HepG2 (cell line): ENCODE results near the gene COQ8B. TPM values are rescaled to one million over a fixed set of nuclear protein-coding genes. Genes with fewer than 3 reads are reported as not detected.

ENCODE experiments used
- ARID5B ChIP-seq: IDR thresholded peaks from 2 replicates; pipeline ENCODE4 v1.4.0; 2020; ENCODE audit warnings: mild to moderate bottlenecking, missing genetic modification reagents
- ATM ChIP-seq: fragments of 450-650 bp; IDR thresholded peaks from 2 replicates; pipeline ENCODE4 v1.7.1; 2017; ENCODE audit warnings: mild to moderate bottlenecking, borderline replicate concordance
- DNMT1 ChIP-seq: sonication (generic); formaldehyde crosslinking; IDR thresholded peaks from 2 replicates; pipeline ENCODE4 v1.5.1; 2020; ENCODE audit warnings: mild to moderate bottlenecking, missing genetic modification reagents
- EHMT2 ChIP-seq: fragments of 200-600 bp; sonication (generic); IDR thresholded peaks from 2 replicates; pipeline ENCODE4 v1.7.0; 2017; ENCODE audit warnings: antibody characterized with exemption, low read depth, low read length, borderline replicate concordance
- HES4 ChIP-seq: sonication (generic); formaldehyde crosslinking; IDR thresholded peaks from 2 replicates; pipeline ENCODE4 v1.9.0; 2021; ENCODE audit warnings: mild to moderate bottlenecking, missing genetic modification reagents, borderline replicate concordance
- IKZF4 ChIP-seq: sonication (generic); formaldehyde crosslinking; IDR thresholded peaks from 2 replicates; pipeline ENCODE4 v1.5.1; 2020; ENCODE audit warnings: borderline replicate concordance, mild to moderate bottlenecking, low read depth, missing genetic modification reagents; ENCODE audit errors: not compliant biosample characterization
- KDM5A ChIP-seq: fragments of 200-600 bp; sonication (generic); IDR thresholded peaks from 2 replicates; pipeline ENCODE4 v1.7.0; 2018; ENCODE audit warnings: antibody characterized with exemption, mild to moderate bottlenecking, low read length, borderline replicate concordance
- LBX2 ChIP-seq: sonication (generic); formaldehyde crosslinking; IDR thresholded peaks from 2 replicates; pipeline ENCODE4 v1.5.0; 2020; ENCODE audit warnings: missing genetic modification reagents, mild to moderate bottlenecking, borderline replicate concordance
- MAFF ChIP-seq: IDR thresholded peaks from 2 replicates; pipeline ENCODE4 v1.6.1; 2011; ENCODE audit warnings: low read depth, low read length, improper control_type of control experiment
- MEIS2 ChIP-seq: sonication (generic); formaldehyde crosslinking; IDR thresholded peaks from 2 replicates; pipeline ENCODE4 v1.9.0; 2021; ENCODE audit warnings: mild to moderate bottlenecking, missing genetic modification reagents
- PRDM10 ChIP-seq: sonication (generic); formaldehyde crosslinking; IDR thresholded peaks from 2 replicates; pipeline ENCODE4 v1.4.0; 2020; ENCODE audit warnings: low read depth, missing genetic modification reagents
- RFXANK ChIP-seq: IDR thresholded peaks from 2 replicates; pipeline ENCODE4 v1.6.1; 2016
- SNAI1 ChIP-seq: sonication (generic); formaldehyde crosslinking; IDR thresholded peaks from 2 replicates; pipeline ENCODE4 v1.5.0; 2020; ENCODE audit warnings: mild to moderate bottlenecking, missing genetic modification reagents, borderline replicate concordance
- TCF7 ChIP-seq: sonication (generic); IDR thresholded peaks from 2 replicates; pipeline ENCODE4 v1.6.1; 2016; ENCODE audit warnings: antibody characterized with exemption, low read depth
- ZBTB21 ChIP-seq: sonication (generic); formaldehyde crosslinking; IDR thresholded peaks from 2 replicates; pipeline ENCODE4 v1.4.0; 2020; ENCODE audit warnings: missing genetic modification reagents
- ZMYM4 ChIP-seq: sonication (generic); formaldehyde crosslinking; IDR thresholded peaks from 2 replicates; pipeline ENCODE4 v1.8.1; 2023; ENCODE audit warnings: mild to moderate bottlenecking, missing genetic modification reagents
- ZNF138 ChIP-seq: sonication (generic); formaldehyde crosslinking; IDR thresholded peaks from 2 replicates; pipeline ENCODE4 v1.5.0; 2020; ENCODE audit warnings: mild to moderate bottlenecking, low read depth, missing genetic modification reagents
- ZNF431 ChIP-seq: sonication (generic); formaldehyde crosslinking; IDR thresholded peaks from 2 replicates; pipeline ENCODE4 v1.9.0; 2022; ENCODE audit warnings: missing genetic modification reagents, low read depth, mild to moderate bottlenecking, borderline replicate concordance
- ZNF790 ChIP-seq: sonication (generic); formaldehyde crosslinking; IDR thresholded peaks from 2 replicates; pipeline ENCODE4 v1.8.0; 2022; ENCODE audit warnings: missing genetic modification reagents, mild to moderate bottlenecking, borderline replicate concordance
- polyA plus RNA-seq, 8 experiments: library from polyadenylated mRNA; depleted of rRNA in 3 of 8; stranded (reverse) in 7 of 8; unstranded in 1 of 8; fragments of >200 nt; fragmentation: Illumina TruSeq in 4 of 8; extraction: Trizol in 4 of 8; gene quantifications; 2 replicates each; pipeline versions ENCODE4 v1.2.1 to v1.2.3, GENCODE V29; 2011 to 2016; ENCODE audit warnings: low read depth in 4 of 8, missing spikeins in 1 of 8, mixed read lengths in 1 of 8; ENCODE audit not compliant: insufficient read depth in 1 of 8
- total RNA-seq, 5 experiments: library from RNA; depleted of rRNA; stranded (reverse); fragments of >200 nt; fragmentation: Illumina TruSeq; extraction: Trizol; gene quantifications; 2 replicates each; pipeline ENCODE4 v1.2.3, GENCODE V29; 2016; ENCODE audit warnings: low read depth in 1 of 5
- TF ChIP-seq, protein P1 (sequence below): sonication (generic); formaldehyde crosslinking; IDR thresholded peaks from 2 replicates; pipeline ENCODE4 v1.4.0; 2020; ENCODE audit warnings: missing genetic modification reagents
- TF ChIP-seq, protein P2 (sequence below): sonication (generic); formaldehyde crosslinking; IDR thresholded peaks from 2 replicates; pipeline ENCODE4 v1.4.0; 2020; ENCODE audit warnings: mild to moderate bottlenecking, missing genetic modification reagents

The COQ8B gene
- total and polyA plus RNA-seq, 2 of the 13 experiments (the other 11 are each of a cell fraction or from before 2014, with no cell fraction given), result 12.3 to 17.2 TPM

GRCh38 chr19:40750874-40751537 lies 34.3 kb upstream of the COQ8B start, which contains the start of gene SNRPA (continued):
- TF ChIP-seq PRDM10 (no peak), ZNF431 (CRISPR knock-in tag) (no peak), HES4 (CRISPR knock-in tag) (no peak), KDM5A (peak; percentile 71; the same call in 1 of the 2 replicates), DNMT1 (CRISPR knock-in tag) (no peak), MEIS2 (CRISPR knock-in tag) (no peak), IKZF4 (CRISPR knock-in tag) (no peak), MAFF (no peak), TCF7 (no peak), SNAI1 (CRISPR knock-in tag) (no peak), LBX2 (no peak), ZMYM4 (CRISPR knock-in tag) (peak; percentile 3; the same call in 1 of the 2 replicates), ATM (no peak), RFXANK (CRISPR knock-in tag) (no peak), ARID5B (CRISPR knock-in tag) (0 out of 2 replicates have a peak, but pooled peaks have one; percentile 10), ZNF138 (CRISPR knock-in tag) (peak; percentile 33; the same call in 1 of the 2 replicates), ZNF790 (no peak), ZBTB21 (CRISPR knock-in tag) (no peak), EHMT2 (no peak)
- TF ChIP-seq, protein P1, sequence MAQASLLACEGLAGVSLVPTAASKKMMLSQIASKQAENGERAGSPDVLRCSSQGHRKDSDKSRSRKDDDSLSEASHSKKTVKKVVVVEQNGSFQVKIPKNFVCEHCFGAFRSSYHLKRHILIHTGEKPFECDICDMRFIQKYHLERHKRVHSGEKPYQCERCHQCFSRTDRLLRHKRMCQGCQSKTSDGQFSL (CRISPR knock-in tag), result no peak
- TF ChIP-seq, protein P2, sequence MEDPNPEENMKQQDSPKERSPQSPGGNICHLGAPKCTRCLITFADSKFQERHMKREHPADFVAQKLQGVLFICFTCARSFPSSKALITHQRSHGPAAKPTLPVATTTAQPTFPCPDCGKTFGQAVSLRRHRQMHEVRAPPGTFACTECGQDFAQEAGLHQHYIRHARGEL, result no peak
